ENCODE data around the gene WDR73.
"Not testable (repeated sequence)": the region's sequence is repeated elsewhere in the genome, so short reads cannot be mapped to it uniquely, and the experiment has no call there.

The WDR73 gene

DNA sequence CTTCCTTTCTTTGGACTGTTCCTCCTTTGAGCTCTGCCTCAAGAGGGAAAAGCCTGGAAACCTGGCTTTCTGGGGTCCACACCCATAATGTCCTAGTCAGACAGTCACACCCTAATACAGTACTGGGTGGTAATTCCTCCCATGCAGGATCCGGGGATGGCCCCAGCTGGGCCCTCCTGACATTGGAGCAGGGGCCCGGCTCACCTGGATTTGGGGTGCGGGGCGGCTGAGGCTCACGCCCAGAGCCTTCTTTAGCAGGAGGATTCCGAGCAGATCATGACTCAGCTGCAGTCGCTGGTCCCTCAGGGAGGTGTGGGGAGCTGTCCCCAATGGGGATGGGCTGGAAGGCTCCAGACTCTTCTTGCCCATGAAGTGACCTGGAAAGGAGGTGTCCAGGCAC, 2.9 kb upstream of the WDR73 start:
- no peak for DNase-seq

GRCh38 chr15:84654689-84655453, 788 bp upstream of the WDR73 start:
- DNase-seq = peak; percentile 86

DNA sequence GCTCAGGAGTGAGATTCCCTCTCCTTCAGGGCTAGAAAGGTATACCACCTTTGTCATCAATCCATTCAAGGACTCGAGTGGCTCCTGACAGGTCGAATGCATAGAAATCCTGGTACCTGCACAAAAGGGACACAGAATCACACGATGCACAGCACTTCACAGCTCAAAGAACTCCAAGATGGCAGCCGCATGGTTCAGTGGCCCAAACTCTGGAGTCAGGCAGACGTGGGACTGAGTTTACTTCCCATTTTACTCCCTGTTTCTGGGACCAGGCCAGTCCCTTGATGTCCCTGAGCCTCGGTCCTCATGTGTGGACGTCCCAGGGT, 536 bp downstream of the WDR73 start:
- no peak for DNase-seq

DNA sequence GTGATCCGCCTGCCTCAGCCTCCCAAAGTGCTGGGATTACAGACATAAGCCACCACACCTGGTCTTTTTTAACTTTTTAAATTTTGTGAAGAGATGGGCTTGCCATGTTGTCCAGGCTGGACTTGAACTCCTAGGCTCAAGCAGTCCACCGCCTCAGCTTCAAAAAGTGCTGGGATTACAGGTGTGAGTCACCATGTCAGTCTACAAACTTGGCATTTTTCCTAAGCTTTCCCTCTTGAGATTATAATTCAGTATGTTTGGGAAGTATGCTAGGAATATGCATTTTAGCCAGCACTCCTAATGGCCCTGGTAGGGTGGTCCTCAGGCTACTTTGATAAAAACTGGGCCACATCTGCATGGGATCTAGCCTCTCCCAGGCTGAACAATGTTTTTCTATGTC, 4.4 kb downstream of the WDR73 start:
- DNase-seq = peak; percentile 36

GRCh38 chr15:84648539-84648938, 5.5 kb downstream of the WDR73 start:
- DNase-seq = no peak

DNA sequence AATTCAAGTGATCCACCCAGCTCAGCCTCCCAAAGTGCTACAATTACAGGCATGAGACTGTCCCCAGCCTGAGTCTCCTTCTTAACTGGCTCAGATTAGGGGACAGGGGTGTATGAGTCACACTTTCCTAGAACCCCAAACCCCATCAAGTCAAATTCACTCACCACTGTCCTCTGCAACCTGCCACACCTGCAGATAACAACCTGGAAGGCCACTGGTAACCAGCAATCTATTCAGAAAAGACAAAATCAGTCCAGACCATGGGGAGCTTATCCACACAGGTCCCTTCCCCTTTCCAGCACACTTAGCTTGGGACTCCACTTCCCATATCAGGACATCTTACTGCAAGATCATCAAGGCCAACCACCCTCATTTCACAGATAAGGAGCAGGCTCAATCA, 6.4 kb downstream of the WDR73 start:
- DNase-seq = no peak

- no peak for DNase-seq
Measured at GRCh38 chr15:84645997-84646396, 8.1 kb downstream of the WDR73 start.

DNA sequence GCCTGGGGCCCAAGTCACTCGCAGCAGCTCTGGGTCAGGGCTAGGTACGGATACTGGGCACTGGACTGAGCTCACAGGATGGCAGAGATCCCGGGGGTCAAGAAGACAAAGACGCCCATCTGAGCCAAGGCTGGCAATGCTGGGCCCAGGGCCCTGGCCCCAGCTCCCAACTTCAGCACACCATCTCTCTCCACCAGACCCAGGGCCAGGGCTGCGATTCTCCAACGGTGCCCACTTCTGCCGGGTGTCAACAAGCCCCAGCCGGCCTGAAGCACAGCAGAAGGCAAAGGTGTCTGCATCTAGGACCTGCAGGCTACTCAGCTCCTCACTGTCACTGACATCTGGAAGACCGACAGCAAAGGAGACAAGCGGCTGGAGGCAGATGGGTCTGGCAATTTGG, 8.6 kb downstream of the WDR73 start:
- no peak for DNase-seq

GRCh38 chr15:84643838-84644237, 10.2 kb downstream of the WDR73 start:
- DNase-seq = no peak

GRCh38 chr15:84642640-84643039, 11.4 kb downstream of the WDR73 start:
- not testable (repeated sequence) for DNase-seq

DNA sequence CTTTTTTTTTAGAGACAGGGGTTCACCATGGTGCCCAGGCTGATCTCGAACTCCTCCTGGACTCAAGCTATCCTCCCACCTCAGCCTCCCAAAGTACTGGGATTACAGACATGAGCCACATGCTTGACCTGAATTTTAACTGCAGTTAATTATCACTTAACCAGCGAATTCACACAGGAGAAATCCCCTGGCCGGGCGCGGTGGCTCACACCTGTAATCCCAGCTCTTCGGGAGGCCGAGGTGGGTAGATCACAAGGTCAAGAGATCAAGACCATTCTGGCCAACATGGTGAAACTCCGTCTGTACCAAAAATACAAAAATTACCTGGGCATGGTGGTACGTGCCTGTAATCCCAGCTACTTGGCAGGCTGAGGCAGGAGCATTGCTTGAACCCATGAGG, 12.2 kb downstream of the WDR73 start:
- DNase-seq = not testable (repeated sequence)

- DNase-seq = no peak
Measured at GRCh38 chr15:84638103-84638502, 16.0 kb downstream of the WDR73 start.

- no peak for DNase-seq
Measured at GRCh38 chr15:84634228-84634837, 19.8 kb downstream of the WDR73 start.

DNA sequence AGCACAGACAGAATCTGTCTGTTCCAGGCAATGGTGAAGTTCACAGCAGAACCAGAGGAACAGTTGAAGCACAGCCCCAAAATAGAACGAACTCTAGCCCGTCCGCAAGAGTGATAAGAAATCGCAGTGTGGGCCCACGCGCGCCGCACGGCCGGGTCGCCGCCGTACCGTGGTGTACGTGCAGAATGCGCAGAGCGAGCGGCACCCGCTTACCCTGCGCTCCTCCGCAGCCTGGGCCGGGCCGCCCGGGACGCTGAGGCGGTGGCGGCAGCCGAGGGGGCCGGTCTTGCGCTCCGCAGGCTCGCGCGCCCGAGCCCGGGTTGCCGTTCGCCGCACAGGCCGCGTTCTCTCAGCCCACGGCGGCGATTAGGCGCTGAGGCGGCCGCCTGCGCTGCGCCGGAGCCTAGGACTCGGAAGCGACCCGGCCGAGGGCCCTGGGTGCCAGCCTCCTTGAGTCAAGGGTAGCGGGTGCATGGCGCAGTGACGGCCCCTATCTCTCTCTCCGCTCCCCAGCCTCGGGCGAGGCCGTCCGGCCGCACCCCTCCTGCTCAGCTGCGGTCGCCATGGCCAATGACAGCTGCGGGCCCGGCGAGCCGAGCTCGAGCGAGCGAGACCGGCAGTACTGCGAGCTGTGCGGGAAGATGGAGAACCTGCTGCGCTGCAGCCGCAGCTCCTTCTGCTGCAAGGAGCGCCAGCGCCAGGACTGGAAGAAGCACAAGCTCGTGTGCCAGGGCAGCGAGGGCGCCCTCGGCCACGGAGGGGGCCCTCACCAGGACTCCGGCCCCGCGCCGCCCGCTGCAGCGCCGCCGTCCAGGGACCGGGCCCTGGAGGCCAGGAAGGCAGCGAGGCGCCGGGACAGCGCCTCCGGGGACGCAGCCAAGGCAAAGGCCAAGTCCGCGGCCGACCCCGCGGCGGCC, 20.5 kb downstream of the WDR73 start:
- peak; percentile 71 for DNase-seq

GRCh38 chr15:84631706-84632272, 22.3 kb downstream of the WDR73 start:
- DNase-seq = peak; percentile 22

DNA sequence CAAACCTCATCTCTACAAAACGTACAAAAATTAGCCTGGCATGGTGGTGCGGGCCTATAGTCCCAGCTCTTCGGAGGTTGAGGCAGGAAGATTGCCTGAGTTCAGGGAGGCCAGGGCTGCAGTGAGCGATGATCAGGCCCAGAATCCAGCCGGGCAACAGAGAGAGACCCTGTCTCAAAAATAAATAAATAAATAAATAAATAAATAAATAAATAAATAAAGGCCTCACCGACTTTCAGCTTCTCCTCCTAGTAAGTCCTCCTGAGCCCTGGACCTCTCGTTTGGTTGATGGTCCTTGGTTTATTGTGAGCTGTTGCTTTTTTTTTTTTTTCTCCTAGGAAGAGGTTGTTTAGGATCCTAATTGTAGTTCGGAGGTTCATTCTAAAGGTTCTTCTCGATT, 25.1 kb downstream of the WDR73 start:
- no peak for DNase-seq

DNA sequence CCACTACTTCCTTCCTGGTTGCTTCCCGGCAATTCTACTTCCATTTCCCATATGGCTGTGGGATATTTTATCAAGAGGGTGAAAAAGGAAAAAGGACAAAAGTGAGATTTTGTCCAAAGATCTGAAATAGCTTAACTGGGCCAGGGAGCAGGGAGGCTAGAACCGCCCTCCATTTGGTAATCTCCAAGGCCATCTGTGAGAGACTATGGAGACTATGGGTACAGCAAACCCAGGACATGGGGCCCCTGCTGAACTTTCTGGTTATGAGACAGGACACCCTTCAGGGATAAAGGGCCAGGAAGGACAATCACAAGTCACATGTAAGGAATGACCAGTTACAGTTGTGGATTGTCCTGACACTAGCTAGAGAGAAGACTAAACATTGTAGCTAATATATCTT, 29.0 kb downstream of the WDR73 start:
- DNase-seq = no peak

GRCh38 chr15:84624359-84624758, 29.7 kb downstream of the WDR73 start:
- DNase-seq = no peak

GRCh38 chr15:84621358-84621979, 32.6 kb downstream of the WDR73 start:
- DNase-seq = no peak

- no peak for DNase-seq
Measured at GRCh38 chr15:84620626-84621025, 33.5 kb downstream of the WDR73 start.

GRCh38 chr15:84616235-84616634, 37.8 kb downstream of the WDR73 start:
- no peak for DNase-seq

- no peak for DNase-seq
Measured at GRCh38 chr15:84611631-84612030, 42.5 kb downstream of the WDR73 start.

All from EL (cell line).